IPS DF 6.9 (cell line): ENCODE results near the gene MTA1.

ENCODE experiments used
- DNase-seq: peaks from one replicate; pipeline ENCODE4 v3.0.0-alpha.2; 2013; ENCODE audit warnings: low read depth, low spot score
- H3K27ac ChIP-seq: one replicate; pipeline ENCODE4 v1.5.1; 2013; ENCODE audit warnings: low read length, control low read depth
- H3K27me3 ChIP-seq: 2 replicates; pipeline ENCODE4 v1.6.1; 2013; ENCODE audit warnings: mild to moderate bottlenecking, low read length; ENCODE audit not compliant: control insufficient read depth, insufficient read depth
- H3K36me3 ChIP-seq: 2 replicates; pipeline ENCODE4 v1.6.1; 2013; ENCODE audit warnings: low read length; ENCODE audit not compliant: control insufficient read depth, insufficient read depth
- H3K4me1 ChIP-seq: 2 replicates; pipeline ENCODE4 v1.6.1; 2013; ENCODE audit warnings: low read length; ENCODE audit not compliant: control insufficient read depth, insufficient read depth
- H3K4me3 ChIP-seq: 2 replicates; pipeline ENCODE4 v1.5.1; 2013; ENCODE audit warnings: mild to moderate bottlenecking, low read length
- H3K9me3 ChIP-seq: 2 replicates; pipeline ENCODE4 v1.6.1; 2013; ENCODE audit warnings: low read length, inconsistent platforms; ENCODE audit not compliant: control insufficient read depth, insufficient read depth
- WGBS: extraction: QIAGEN DNeasy Blood & Tissue Kit; methylation state at CpG from one replicate; pipeline ENCODE4 v1.1.7; 2013; ENCODE audit warnings: mixed read lengths, missing lambda C conversion rate; ENCODE audit not compliant: insufficient read length, insufficient coverage; 5-methylcytosine and 5-hydroxymethylcytosine counted together

MTA1 gene

GRCh38 chr14:105395538-105395854 lies 24.1 kb upstream of the MTA1 start:
- no peaks in the 10 kb centered on the region for H3K27me3 ChIP-seq
- no peak for DNase-seq
- WGBS = no CpG with 5 or more reads among the region's 8 CpGs
- H3K36me3 ChIP-seq = peaks cover 7% of the 10 kb centered on the region
- no peak overlapping the region for H3K27ac ChIP-seq
- H3K9me3 ChIP-seq = peaks cover 3% of the 10 kb centered on the region
- H3K4me1 ChIP-seq = peaks cover 5% of the 10 kb centered on the region
- H3K4me3 ChIP-seq = no peak overlapping the region

GRCh38 chr14:105397350-105397931 lies 22.2 kb upstream of the MTA1 start:
- H3K27ac ChIP-seq = no peak overlapping the region
- no peak for DNase-seq
- peaks cover 5% of the 10 kb centered on the region for H3K4me1 ChIP-seq
- no peak overlapping the region for H3K4me3 ChIP-seq
- no CpG with 5 or more reads among the region's 13 CpGs for WGBS
- peaks cover 5% of the 10 kb centered on the region for H3K9me3 ChIP-seq
- peaks cover 12% of the 10 kb centered on the region for H3K36me3 ChIP-seq
- no peaks in the 10 kb centered on the region for H3K27me3 ChIP-seq

GRCh38 chr14:105398044-105398725 lies 21.4 kb upstream of the MTA1 start, which contains the start of gene TEX22:
TSS of gene TEX22 (plus strand) at chr14:105398538. CDS start at chr14:105399341, 803 bp downstream.
- Histone ChIP-seq H3K4me1 (peaks cover 5% of the 10 kb centered on the region), H3K27me3 (no peaks in the 10 kb centered on the region), H3K9me3 (peaks cover 5% of the 10 kb centered on the region), H3K4me3 (peak within 1 kb of the TSS; percentile 54), H3K36me3 (peaks cover 9% of the 10 kb centered on the region), H3K27ac (no peak within 1 kb of the TSS)
- peak; percentile 52 for DNase-seq
- WGBS = no CpG with 5 or more reads among the region's 77 CpGs

- no peak overlapping the region for H3K27ac ChIP-seq
- DNase-seq = no peak
- H3K36me3 ChIP-seq = peaks cover 9% of the 10 kb centered on the region
- no CpG with 5 or more reads among the region's 41 CpGs for WGBS
- H3K27me3 ChIP-seq = no peaks in the 10 kb centered on the region
- peaks cover 5% of the 10 kb centered on the region for H3K9me3 ChIP-seq
- H3K4me1 ChIP-seq = peaks cover 5% of the 10 kb centered on the region
- H3K4me3 ChIP-seq = peak overlapping the region; percentile 54
These were observed 20.7 kb upstream of the MTA1 start for GRCh38 chr14:105398726-105399465.

- H3K4me3 ChIP-seq = no peak overlapping the region
- WGBS = no CpG with 5 or more reads among the region's 8 CpGs
- peaks cover 5% of the 10 kb centered on the region for H3K4me1 ChIP-seq
- peaks cover 5% of the 10 kb centered on the region for H3K9me3 ChIP-seq
- H3K27me3 ChIP-seq = no peaks in the 10 kb centered on the region
- H3K36me3 ChIP-seq = peaks cover 9% of the 10 kb centered on the region
- DNase-seq = no peak
- H3K27ac ChIP-seq = no peak overlapping the region
These were observed 20.2 kb upstream of the MTA1 start for GRCh38 chr14:105399466-105399775.

- Histone ChIP-seq H3K36me3 (peaks cover 9% of the 10 kb centered on the region), H3K4me1 (peaks cover 5% of the 10 kb centered on the region), H3K4me3 (no peak overlapping the region), H3K27ac (no peak overlapping the region), H3K9me3 (peaks cover 5% of the 10 kb centered on the region), H3K27me3 (no peaks in the 10 kb centered on the region)
- DNase-seq = no peak
- no CpG with 5 or more reads among the region's 9 CpGs for WGBS
These were observed 19.6 kb upstream of the MTA1 start for GRCh38 chr14:105400016-105400415.

GRCh38 chr14:105401699-105402098 lies 17.9 kb upstream of the MTA1 start:
- Histone ChIP-seq H3K27me3 (no peaks in the 10 kb centered on the region), H3K4me1 (peaks cover 5% of the 10 kb centered on the region), H3K9me3 (peaks cover 6% of the 10 kb centered on the region), H3K4me3 (no peak overlapping the region), H3K36me3 (peaks cover 9% of the 10 kb centered on the region), H3K27ac (no peak overlapping the region)
- no CpG with 5 or more reads among the region's 9 CpGs for WGBS
- DNase-seq = no peak

- DNase-seq = no peak
- H3K27ac ChIP-seq = no peak overlapping the region
- H3K27me3 ChIP-seq = peaks cover 8% of the 10 kb centered on the region; the same call in 1 of the 2 replicates
- peaks cover 1% of the 10 kb centered on the region; the same call in 1 of the 2 replicates for H3K9me3 ChIP-seq
- H3K36me3 ChIP-seq = no peaks in the 10 kb centered on the region
- H3K4me1 ChIP-seq = peaks cover 2% of the 10 kb centered on the region; the same call in 1 of the 2 replicates
- WGBS = no CpG with 5 or more reads among the region's 13 CpGs
- no peak overlapping the region for H3K4me3 ChIP-seq
These were observed 11.0 kb upstream of the MTA1 start for GRCh38 chr14:105408592-105408991.

GRCh38 chr14:105409364-105409763 lies 10.3 kb upstream of the MTA1 start:
- DNase-seq = no peak
- H3K4me1 ChIP-seq = peaks cover 2% of the 10 kb centered on the region; the same call in 1 of the 2 replicates
- H3K9me3 ChIP-seq = peaks cover 1% of the 10 kb centered on the region; the same call in 1 of the 2 replicates
- H3K27me3 ChIP-seq = peaks cover 8% of the 10 kb centered on the region; the same call in 1 of the 2 replicates
- H3K4me3 ChIP-seq = no peak overlapping the region
- no peak overlapping the region for H3K27ac ChIP-seq
- no peaks in the 10 kb centered on the region for H3K36me3 ChIP-seq
- WGBS = 85% methylated on average over 1 of the region's 3 CpGs

GRCh38 chr14:105410642-105411016 lies 9.0 kb upstream of the MTA1 start:
- Histone ChIP-seq H3K4me1 (peaks cover 2% of the 10 kb centered on the region; the same call in 1 of the 2 replicates), H3K4me3 (no peak overlapping the region), H3K9me3 (no peaks in the 10 kb centered on the region), H3K27ac (no peak overlapping the region), H3K36me3 (no peaks in the 10 kb centered on the region), H3K27me3 (peaks cover 8% of the 10 kb centered on the region; the same call in 1 of the 2 replicates)
- WGBS = no CpG with 5 or more reads among the region's 5 CpGs
- no peak for DNase-seq
